ENCODE results near the gene NFATC3. TPM values are rescaled to one million over a fixed set of nuclear protein-coding genes. Genes with fewer than 3 reads are reported as not detected.
"Not testable (repeated sequence)": the region's sequence is repeated elsewhere in the genome, so short reads cannot be mapped to it uniquely, and the experiment has no call there.

The NFATC3 gene
- total RNA-seq, 2 donors from 2014 or later = 24.5 to 45.0 TPM

GRCh38 chr16:68105611-68106010 is 20.4 kb downstream of the NFATC3 start:
- Histone ChIP-seq H3K27ac (no peak overlapping the region), H3K4me1 (no peaks in the 10 kb centered on the region), H3K36me3 (no peaks in the 10 kb centered on the region), H3K9me3 (peaks cover 0 to 9% of the 10 kb centered on the region in 2 donors), H3K4me3 (no peak overlapping the region), H3K27me3 (no peaks in the 10 kb centered on the region)
- DNase-seq (ENCODE audit: low spot score) = no peak
- TF ChIP-seq, protein P1, sequence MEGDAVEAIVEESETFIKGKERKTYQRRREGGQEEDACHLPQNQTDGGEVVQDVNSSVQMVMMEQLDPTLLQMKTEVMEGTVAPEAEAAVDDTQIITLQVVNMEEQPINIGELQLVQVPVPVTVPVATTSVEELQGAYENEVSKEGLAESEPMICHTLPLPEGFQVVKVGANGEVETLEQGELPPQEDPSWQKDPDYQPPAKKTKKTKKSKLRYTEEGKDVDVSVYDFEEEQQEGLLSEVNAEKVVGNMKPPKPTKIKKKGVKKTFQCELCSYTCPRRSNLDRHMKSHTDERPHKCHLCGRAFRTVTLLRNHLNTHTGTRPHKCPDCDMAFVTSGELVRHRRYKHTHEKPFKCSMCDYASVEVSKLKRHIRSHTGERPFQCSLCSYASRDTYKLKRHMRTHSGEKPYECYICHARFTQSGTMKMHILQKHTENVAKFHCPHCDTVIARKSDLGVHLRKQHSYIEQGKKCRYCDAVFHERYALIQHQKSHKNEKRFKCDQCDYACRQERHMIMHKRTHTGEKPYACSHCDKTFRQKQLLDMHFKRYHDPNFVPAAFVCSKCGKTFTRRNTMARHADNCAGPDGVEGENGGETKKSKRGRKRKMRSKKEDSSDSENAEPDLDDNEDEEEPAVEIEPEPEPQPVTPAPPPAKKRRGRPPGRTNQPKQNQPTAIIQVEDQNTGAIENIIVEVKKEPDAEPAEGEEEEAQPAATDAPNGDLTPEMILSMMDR (IDR thresholded peaks at IDR 0.05) = no peak

DNA sequence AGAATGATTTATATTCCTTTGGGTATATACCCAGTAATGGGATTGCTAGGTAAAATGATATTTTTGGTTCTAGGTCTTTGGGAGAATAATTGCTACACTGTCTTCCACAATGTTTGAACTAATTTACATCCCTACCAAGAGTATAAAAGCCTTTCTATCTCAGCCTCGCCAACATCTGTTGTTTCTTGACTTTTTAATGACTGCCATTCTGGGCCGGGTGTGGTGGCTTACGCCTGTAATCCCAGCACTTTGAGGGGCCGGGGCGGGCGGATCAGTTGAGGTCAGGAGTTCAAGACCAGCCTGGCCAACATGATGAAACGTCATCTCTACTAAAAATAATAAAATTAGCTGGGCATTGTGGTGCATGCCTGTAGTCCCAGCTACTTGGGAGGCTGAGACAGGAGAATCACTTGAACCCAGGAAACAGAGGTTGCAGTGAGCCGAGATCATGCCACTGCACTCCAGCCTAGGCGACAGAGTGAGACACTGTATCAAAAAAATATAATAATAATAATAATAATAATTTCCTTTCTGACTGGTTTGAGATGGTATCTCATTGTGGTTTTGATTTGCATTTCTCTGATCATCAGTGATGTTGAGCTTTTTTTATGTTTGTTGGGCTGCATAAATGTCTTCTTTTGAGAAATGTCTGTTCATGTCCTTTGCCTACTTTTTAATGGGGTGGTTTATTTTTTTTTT is 22.2 kb downstream of the NFATC3 start:
- H3K27ac ChIP-seq; H3K4me3 ChIP-seq; H3K36me3 ChIP-seq; DNase-seq (ENCODE audit: low spot score); H3K4me1 ChIP-seq; H3K27me3 ChIP-seq: not testable (repeated sequence)
- H3K9me3 ChIP-seq = peaks cover 0 to 18% of the 10 kb centered on the region in 2 donors

DNA sequence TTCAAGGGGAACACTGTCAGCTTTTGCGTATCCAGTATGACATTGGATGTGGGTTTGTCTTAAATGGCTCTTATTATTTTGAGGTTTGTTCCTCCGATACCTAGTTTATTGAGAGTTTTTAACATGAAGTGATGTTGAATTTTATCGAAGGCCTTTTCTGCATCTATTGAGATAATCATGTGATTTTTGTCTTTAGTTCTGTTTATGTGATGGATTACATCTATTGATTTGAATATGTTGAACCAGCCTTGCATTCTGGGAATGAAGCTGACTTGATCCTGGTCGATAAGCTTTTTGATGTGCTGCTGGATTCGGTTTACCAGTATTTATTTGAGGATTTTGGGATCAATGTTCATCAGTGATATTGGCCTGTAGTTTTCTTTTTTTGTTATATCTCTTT is 24.0 kb downstream of the NFATC3 start:
- H3K27me3 ChIP-seq; DNase-seq (ENCODE audit: low spot score); H3K27ac ChIP-seq; H3K4me3 ChIP-seq; H3K36me3 ChIP-seq; H3K4me1 ChIP-seq: not testable (repeated sequence)
- peaks cover 0 to 18% of the 10 kb centered on the region in 2 donors for H3K9me3 ChIP-seq

GRCh38 chr16:68110611-68111010 is 25.4 kb downstream of the NFATC3 start:
- not testable (repeated sequence) for H3K4me1 ChIP-seq; H3K27me3 ChIP-seq; H3K27ac ChIP-seq; H3K36me3 ChIP-seq; H3K4me3 ChIP-seq; DNase-seq (ENCODE audit: low spot score)
- H3K9me3 ChIP-seq = peaks cover 0 to 18% of the 10 kb centered on the region in 2 donors

- DNase-seq (ENCODE audit: low spot score) = no peak
- Histone ChIP-seq H3K4me3 (no peak overlapping the region), H3K4me1 (peaks cover 0 to 5% of the 10 kb centered on the region in 2 donors), H3K9me3 (peaks cover 0 to 18% of the 10 kb centered on the region in 2 donors), H3K36me3 (no peaks in the 10 kb centered on the region), H3K27ac (no peak overlapping the region), H3K27me3 (no peaks in the 10 kb centered on the region)
- TF ChIP-seq, protein P1 (IDR thresholded peaks at IDR 0.05) = no peak
Measured at GRCh38 chr16:68111379-68111778, 26.2 kb downstream of the NFATC3 start.

- no peaks in the 10 kb centered on the region for H3K27me3 ChIP-seq
- TF ChIP-seq, protein P1 (IDR thresholded peaks at IDR 0.05) = no peak
- H3K4me1 ChIP-seq = peaks cover 0 to 8% of the 10 kb centered on the region in 2 donors
- H3K36me3 ChIP-seq = no peaks in the 10 kb centered on the region
- DNase-seq (ENCODE audit: low spot score) = no peak
- peaks cover 0 to 17% of the 10 kb centered on the region in 2 donors for H3K9me3 ChIP-seq
- no peak overlapping the region for H3K27ac ChIP-seq
- no peak overlapping the region for H3K4me3 ChIP-seq
Measured at GRCh38 chr16:68113059-68113761, 28.0 kb downstream of the NFATC3 start.

GRCh38 chr16:68113765-68114240 is 28.6 kb downstream of the NFATC3 start:
- Histone ChIP-seq H3K9me3 (peaks cover 0 to 11% of the 10 kb centered on the region in 2 donors), H3K36me3 (no peaks in the 10 kb centered on the region), H3K27me3 (no peaks in the 10 kb centered on the region), H3K4me3 (no peak overlapping the region), H3K27ac (no peak overlapping the region), H3K4me1 (peaks cover 0 to 8% of the 10 kb centered on the region in 2 donors)
- no peak for DNase-seq (ENCODE audit: low spot score)
- TF ChIP-seq, protein P1 (IDR thresholded peaks at IDR 0.05) = no peak

DNA sequence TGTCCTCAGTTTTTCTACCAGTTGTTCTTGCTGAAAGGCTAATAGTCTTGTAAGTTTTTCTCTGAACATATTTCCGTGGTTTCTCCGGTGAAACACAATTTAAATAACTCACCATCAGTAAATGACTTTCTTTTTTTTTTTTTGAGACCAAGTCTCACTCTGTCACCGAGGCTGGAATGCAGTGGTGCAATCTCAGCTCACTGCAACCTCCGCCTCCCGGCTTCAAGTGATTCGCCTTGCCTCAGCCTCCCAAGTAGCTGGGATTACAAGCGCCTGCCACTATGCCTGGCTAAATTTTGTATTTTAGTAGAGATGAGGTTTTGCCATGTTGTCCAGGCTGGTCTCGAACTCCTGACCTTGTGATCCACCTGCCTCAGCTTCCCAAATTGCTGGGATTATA is 29.8 kb downstream of the NFATC3 start:
- not testable (repeated sequence) for H3K4me3 ChIP-seq; DNase-seq (ENCODE audit: low spot score); H3K27me3 ChIP-seq; H3K27ac ChIP-seq; H3K9me3 ChIP-seq; H3K36me3 ChIP-seq; H3K4me1 ChIP-seq
